Heart right ventricle (tissue), 16 donors: Measurements from ENCODE around the gene CDCA5. TPM values are rescaled to one million over a fixed set of nuclear protein-coding genes. Genes with fewer than 3 reads are reported as not detected.
A peak's percentile ranks its signal among the peaks of the same experiment; 100 is the strongest.

ENCODE experiments used
- ATAC-seq, 8 donors: fragments of 200-7000 bp; cut with Tn5 transposase; one replicate each; pipeline ENCODE4 v1.9.1; 2020; ENCODE audit warnings: mild to moderate bottlenecking in 8 of 8, moderate library complexity in 8 of 8, moderate number of reproducible peaks in 1 of 8
- DNase-seq, 2 donors: peaks; one replicate each; pipeline ENCODE4 v3.0.0-alpha.2; 2020
- H3K27ac ChIP-seq, 10 donors: fragments of 200-600 bp; sonication (generic) in 2 of 10; one replicate each; pipeline versions ENCODE4 v1.5.0 to v1.8.0; 2020 to 2022; ENCODE audit warnings: mild to moderate bottlenecking in 3 of 10
- H3K27me3 ChIP-seq, 7 donors: fragments of 200-600 bp; one replicate each; pipeline ENCODE4 v1.8.0; 2021 to 2022; ENCODE audit warnings: mild to moderate bottlenecking in 2 of 7
- H3K36me3 ChIP-seq, 9 donors: fragments of 200-600 bp; sonication (generic) in 1 of 9; one replicate each; pipeline versions ENCODE4 v1.5.0 to v1.8.0; 2020 to 2022; ENCODE audit warnings: mild to moderate bottlenecking in 2 of 9
- H3K4me1 ChIP-seq, 9 donors: fragments of 200-600 bp; sonication (generic) in 1 of 9; one replicate each; pipeline versions ENCODE4 v1.5.0 to v1.8.0; 2020 to 2022; ENCODE audit warnings: mild to moderate bottlenecking in 4 of 9
- H3K4me3 ChIP-seq, 10 donors: fragments of 200-600 bp; sonication (generic) in 2 of 10; one replicate each; pipeline versions ENCODE4 v1.5.0 to v1.8.0; 2020 to 2022; ENCODE audit warnings: mild to moderate bottlenecking in 7 of 10, moderate library complexity in 2 of 10
- H3K9me3 ChIP-seq, 11 donors: fragments of 200-600 bp in 10 of 11; sonication (generic) in 2 of 11; one replicate each; pipeline versions ENCODE4 v1.5.0 to v1.8.0; 2013 to 2022; ENCODE audit warnings: mild to moderate bottlenecking in 2 of 11, control low read depth in 1 of 11, moderate library complexity in 1 of 11
- CTCF ChIP-seq, 9 donors: fragments of 200-600 bp; sonication (generic) in 2 of 9; IDR thresholded peaks; one replicate each; pipeline versions ENCODE4 v1.5.0 to v1.8.0; 2021 to 2022; ENCODE audit warnings: antibody characterized with exemption in 9 of 9, mild to moderate bottlenecking in 5 of 9, moderate library complexity in 1 of 9
- WGBS, 2 donors: extraction: QIAGEN DNeasy Blood & Tissue Kit; methylation state at CpG; one replicate each; pipeline ENCODE4 v1.1.7; 2013; ENCODE audit warnings: inconsistent platforms in 1 of 2; 5-methylcytosine and 5-hydroxymethylcytosine counted together
- intact Hi-C, 10 donors: fragments of 100-400 bp; cut with DNase I; formaldehyde crosslinking; loops; one replicate each; pipeline versions ENCODE4 v1.11.1 to v1.14.2; 2022
- long read RNA-seq, 3 donors: library from polyadenylated mRNA; unstranded; transcript quantifications; one replicate each; pipeline ENCODE4 v2.0.0, GENCODE V29; 2020 to 2021
- polyA plus RNA-seq, 2 donors: library from polyadenylated mRNA; stranded (reverse); fragments of 200-250 nt; gene quantifications; one replicate each; pipeline ENCODE4 v1.2.3, GENCODE V29; 2013
- total RNA-seq, 10 donors: library from RNA; stranded (reverse); fragmentation: NEBNext Ultra II Directional in 3 of 10; extraction: Animal tissue kit (Norgen Biotek cat#: 25700) in 3 of 10; gene quantifications; one replicate each; pipeline versions ENCODE4 v1.2.1 to v1.2.4, GENCODE V29; 2021 to 2023
- donor health status: Arrhythmogenic right ventricular cardiomyopathy.
- donor health status: ischemic (EF 13 %, LVEDD 7.1; RV severe dilation, severe dysfunction).
- donor health status: healthy with polysubstance abuse.
- donor health status: DM: no; HTN: yes; CAD: no.
- donor health status: DM: no; HTN: no; CAD: no.
- donor health status: ischemic (EF 25% LVEDD 6.9; RV normal size, moderate dysfunction).
- donor health status: ischemic (EF 25% LVEDD 5.7; RV mildly dilated, moderate dysfunction).
- donor health status: healthy.
- donor health status: DM: yes; HTN: yes; CAD: no.
- donor health status: Ischemic cardiomyopathy.
- donor health status: ischemic (EF 35%, LVEDD 5.7; RV mildly dilated, moderate dysfunction).
- donor health status: nonischemic (EF 11% LVEDD 7.7; RV severe dilation, severe dysfunction).
- donor health status: DM: yes; HTN: yes; CAD: no.
- donor health status: PGD.
- donor health status: ischemic (EF 29% LVEDD 5.4; RV normal size, mild dysfunction).
- donor health status: nonischemic (EF 23%, LVEDD 6.1; RV moderate dilation, normal function).

Gene CDCA5
- total RNA-seq (1 to 10 TPM in 5 of 10 donors, under 1 TPM in 5; 0.50 to 5.3 (median 1.0) TPM), polyA plus RNA-seq (under 1 TPM; 0.45 to 0.80 TPM)
- long read RNA-seq, donor 1, partial matches to known transcripts: 0 of 4 reads
- long read RNA-seq, donor 1, other reads (novel, unspliced or antisense): 2 of 4 reads
- long read RNA-seq, donor 2, partial matches to known transcripts: 0 of 1 reads
- long read RNA-seq, donor 2, other reads (novel, unspliced or antisense): 0 of 1 reads
- long read RNA-seq, donor 3, partial matches to known transcripts: 0 of 4 reads
- long read RNA-seq, donor 3, other reads (novel, unspliced or antisense): 1 of 4 reads

GRCh38 chr11:65083834-65084597 is at the start of gene CDCA5, which contains the start of gene ZFPL1:
Gene CDCA5 (minus strand): TSS chr11:65084040. CDS start chr11:65083978, 62 bp downstream.
Gene ZFPL1 (plus strand): TSS chr11:65084222. CDS start chr11:65084699, 477 bp downstream.
- DNase-seq (peak; percentile 95), ATAC-seq (peak; percentile 94 to 98 (median 98))
- TF ChIP-seq CTCF (IDR thresholded peaks at IDR 0.05): no peak
- H3K27me3 ChIP-seq: no peaks in the 10 kb centered on the region
- intact Hi-C loops: loop anchor here in 6 of 10 donors (1.0 to 10.0 kb wide), 11 partner anchors 12 to 159 kb away; partner anchors contain the start of genes FAU (in 4 of the 6), MRPL49 (in 4 of the 6), SNX15 (in 3 of the 6) and SAC3D1 (in 2 of the 6)
- no peaks in the 10 kb centered on the region for H3K9me3 ChIP-seq
- 0% methylated on average over 79 of the region's 79 CpGs for WGBS, 2 donors
- peaks cover 0 to 57% (median 17%) of the 10 kb centered on the region in 9 donors for H3K36me3 ChIP-seq
- peaks cover 6 to 34% (median 20%) of the 10 kb centered on the region in 9 donors for H3K4me1 ChIP-seq
- H3K27ac ChIP-seq: peak within 1 kb of the TSS; percentile 79 to 96 (median 92)
- H3K4me3 ChIP-seq: peak within 1 kb of the TSS; percentile 64 to 93 (median 81)

GRCh38 chr11:65132988-65133700 is 49.3 kb upstream of the CDCA5 start:
- peaks cover 7 to 51% (median 39%) of the 10 kb centered on the region in 9 donors for H3K36me3 ChIP-seq

GRCh38 chr11:65132238-65132987 is 48.6 kb upstream of the CDCA5 start:
- ATAC-seq: no peak

More at GRCh38 chr11:65132988-65133700, 49.3 kb upstream of the CDCA5 start:
- no peaks in the 10 kb centered on the region for H3K9me3 ChIP-seq
- peak overlapping the region in 8 of 10 donors; percentile 95 to 100 (median 98) for H3K27ac ChIP-seq
- intact Hi-C loops: loop anchor here in 2 of 10 donors (10.0 kb wide), 1 partner anchor 122 kb away; no protein-coding TSS in a partner anchor
- no peaks in the 10 kb centered on the region for H3K27me3 ChIP-seq
- peak overlapping the region; percentile 75 to 98 (median 88) for H3K4me3 ChIP-seq
- H3K4me1 ChIP-seq: peaks cover 12 to 36% (median 27%) of the 10 kb centered on the region in 9 donors
- 45 to 52% methylated on average over 18 of the region's 18 CpGs for WGBS, 2 donors
- DNase-seq (peak in 1 of 2 donors; percentile 20), ATAC-seq (no peak)
- no peak for TF ChIP-seq CTCF (IDR thresholded peaks at IDR 0.05)

More at GRCh38 chr11:65132238-65132987, 48.6 kb upstream of the CDCA5 start:
- Histone ChIP-seq H3K27ac (peak overlapping the region in 1 of 10 donors; percentile 98), H3K4me1 (peaks cover 12 to 36% (median 27%) of the 10 kb centered on the region in 9 donors), H3K27me3 (no peaks in the 10 kb centered on the region), H3K9me3 (no peaks in the 10 kb centered on the region), H3K4me3 (peak overlapping the region in 5 of 10 donors; percentile 75 to 98 (median 94)), H3K36me3 (peaks cover 7 to 59% (median 46%) of the 10 kb centered on the region in 9 donors)
- intact Hi-C loops: loop anchor here in 2 of 10 donors (10.0 kb wide), 1 partner anchor 122 kb away; no protein-coding TSS in a partner anchor
- 72 to 74% methylated on average over 10 of the region's 10 CpGs for WGBS, 2 donors
- no peak for DNase-seq
- TF ChIP-seq CTCF (IDR thresholded peaks at IDR 0.05): no peak
